IPS-15b (cell line): ENCODE results near the gene TTC21A.

Source experiments
- H3K27me3 ChIP-seq: one replicate; pipeline ENCODE4 v1.6.1; 2013; ENCODE audit warnings: low read length; ENCODE audit not compliant: control insufficient read depth, insufficient read depth
- H3K36me3 ChIP-seq: one replicate; pipeline ENCODE4 v1.6.1; 2013; ENCODE audit warnings: low read length; ENCODE audit not compliant: control insufficient read depth, insufficient read depth
- H3K4me1 ChIP-seq: one replicate; pipeline ENCODE4 v1.6.1; 2013; ENCODE audit warnings: mild to moderate bottlenecking, low read length; ENCODE audit not compliant: control insufficient read depth, insufficient read depth
- H3K4me3 ChIP-seq: one replicate; pipeline ENCODE4 v1.5.1; 2013; ENCODE audit warnings: low read depth, low read length
- H3K9ac ChIP-seq: one replicate; pipeline ENCODE4 v1.6.1; 2013; ENCODE audit warnings: low read depth, mild to moderate bottlenecking, low read length
- H3K9me3 ChIP-seq: one replicate; pipeline ENCODE4 v1.6.1; 2013; ENCODE audit warnings: mild to moderate bottlenecking, low read length; ENCODE audit not compliant: control insufficient read depth, insufficient read depth

Gene TTC21A

DNA sequence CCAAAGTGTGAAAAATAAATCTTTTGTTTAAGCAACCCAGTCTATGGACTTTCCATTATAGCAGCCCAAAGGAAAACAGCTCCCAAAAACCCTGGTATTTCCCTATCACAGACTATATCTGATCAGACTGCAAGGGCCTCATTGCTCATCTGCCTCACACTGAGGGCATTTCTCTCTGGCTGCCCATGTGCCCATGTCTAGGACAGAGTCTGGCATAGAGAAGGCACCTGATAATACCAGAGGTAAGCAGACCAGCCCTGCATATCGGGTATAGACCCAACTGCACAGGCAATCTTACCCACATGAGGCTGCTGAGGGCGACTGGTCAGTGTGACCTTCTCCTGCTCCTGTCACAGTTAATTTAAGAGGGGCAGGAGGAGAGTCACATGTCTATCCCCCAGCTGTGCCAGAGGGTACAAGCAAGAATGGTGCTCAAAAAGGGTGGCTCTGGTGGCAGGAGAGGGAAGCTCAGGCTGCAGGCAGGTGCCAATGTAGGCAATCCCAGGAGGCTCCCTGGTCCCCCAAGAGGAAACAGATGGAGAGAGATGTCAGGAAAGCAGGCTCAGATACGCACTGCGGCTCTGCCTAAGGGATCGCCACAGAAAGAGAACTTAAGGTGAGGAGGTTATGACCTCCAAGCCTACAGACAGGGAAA, 42.8 kb downstream of the TTC21A start:
- H3K9ac ChIP-seq = no peak overlapping the region
- no peak overlapping the region for H3K4me3 ChIP-seq

DNA sequence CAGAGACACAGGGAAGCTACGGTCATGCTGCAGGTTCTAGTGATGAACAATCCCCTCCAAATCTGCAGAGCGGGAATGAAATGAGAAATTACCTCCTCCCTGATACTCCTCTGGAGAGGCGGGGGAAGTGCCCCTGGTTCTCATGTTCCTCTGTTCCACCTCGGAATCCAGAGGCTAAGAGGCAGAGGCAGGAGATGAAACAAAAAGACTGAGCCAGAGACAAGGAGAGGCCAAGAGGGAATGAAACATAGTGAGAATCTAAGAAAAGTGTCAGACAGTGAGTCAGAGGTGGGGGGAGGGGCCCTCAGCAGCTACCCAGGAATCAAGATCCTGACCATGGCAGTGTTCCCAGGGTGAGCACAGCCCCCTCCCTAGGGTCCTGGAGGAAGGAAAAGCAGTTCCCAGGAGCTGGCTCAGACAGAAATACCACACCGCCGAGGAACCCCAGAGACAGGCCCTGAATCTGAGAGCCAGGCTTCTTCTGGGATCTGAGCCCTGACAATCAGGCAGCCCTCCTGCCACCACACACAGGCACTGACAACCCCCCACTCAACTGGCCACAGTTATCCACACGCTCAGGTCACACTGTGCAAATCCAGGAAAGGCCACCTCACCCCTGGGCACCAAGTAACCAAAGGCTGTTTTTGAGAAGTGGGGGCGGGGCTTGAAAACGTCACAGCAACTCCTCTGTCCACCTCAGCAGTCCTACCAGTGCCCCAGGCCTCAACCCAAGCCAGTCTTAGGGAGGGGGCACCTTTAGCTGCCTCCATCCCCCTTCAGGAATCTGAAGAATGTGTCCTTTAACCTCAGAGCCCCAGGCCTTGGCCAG, 43.5 kb downstream of the TTC21A start:
- peaks cover 52% of the 10 kb centered on the region for H3K4me1 ChIP-seq

More for the DNA sequence above, 42.8 kb downstream of the TTC21A start:
- Histone ChIP-seq H3K4me1 (peaks cover 48% of the 10 kb centered on the region), H3K27me3 (no peaks in the 10 kb centered on the region), H3K9me3 (no peaks in the 10 kb centered on the region), H3K36me3 (peaks cover 11% of the 10 kb centered on the region)

DNA sequence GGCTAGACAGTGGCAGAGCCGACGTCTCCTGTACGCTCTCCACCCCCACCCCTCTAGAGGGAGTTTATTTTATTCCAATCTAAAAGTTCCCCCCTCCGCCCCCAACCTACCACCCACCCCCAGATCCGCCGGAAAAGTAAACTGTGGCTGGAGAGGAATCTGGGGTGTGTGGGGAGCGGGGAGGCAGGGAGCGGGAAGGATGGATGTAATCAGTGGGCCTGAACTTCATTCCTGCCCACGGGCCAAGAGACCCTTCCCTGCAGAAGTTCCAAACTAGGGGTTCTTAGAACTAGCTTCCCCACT, 46.4 kb downstream of the TTC21A start:
- Histone ChIP-seq H3K4me3 (peak overlapping the region; percentile 86), H3K4me1 (peaks cover 36% of the 10 kb centered on the region), H3K9ac (peak overlapping the region; percentile 49), H3K9me3 (no peaks in the 10 kb centered on the region), H3K27me3 (no peaks in the 10 kb centered on the region), H3K36me3 (no peaks in the 10 kb centered on the region)

More for the DNA sequence above, 43.5 kb downstream of the TTC21A start:
- Histone ChIP-seq H3K9ac (peak overlapping the region; percentile 70), H3K4me3 (peak overlapping the region; percentile 69), H3K36me3 (peaks cover 9% of the 10 kb centered on the region), H3K27me3 (no peaks in the 10 kb centered on the region), H3K9me3 (no peaks in the 10 kb centered on the region)

DNA sequence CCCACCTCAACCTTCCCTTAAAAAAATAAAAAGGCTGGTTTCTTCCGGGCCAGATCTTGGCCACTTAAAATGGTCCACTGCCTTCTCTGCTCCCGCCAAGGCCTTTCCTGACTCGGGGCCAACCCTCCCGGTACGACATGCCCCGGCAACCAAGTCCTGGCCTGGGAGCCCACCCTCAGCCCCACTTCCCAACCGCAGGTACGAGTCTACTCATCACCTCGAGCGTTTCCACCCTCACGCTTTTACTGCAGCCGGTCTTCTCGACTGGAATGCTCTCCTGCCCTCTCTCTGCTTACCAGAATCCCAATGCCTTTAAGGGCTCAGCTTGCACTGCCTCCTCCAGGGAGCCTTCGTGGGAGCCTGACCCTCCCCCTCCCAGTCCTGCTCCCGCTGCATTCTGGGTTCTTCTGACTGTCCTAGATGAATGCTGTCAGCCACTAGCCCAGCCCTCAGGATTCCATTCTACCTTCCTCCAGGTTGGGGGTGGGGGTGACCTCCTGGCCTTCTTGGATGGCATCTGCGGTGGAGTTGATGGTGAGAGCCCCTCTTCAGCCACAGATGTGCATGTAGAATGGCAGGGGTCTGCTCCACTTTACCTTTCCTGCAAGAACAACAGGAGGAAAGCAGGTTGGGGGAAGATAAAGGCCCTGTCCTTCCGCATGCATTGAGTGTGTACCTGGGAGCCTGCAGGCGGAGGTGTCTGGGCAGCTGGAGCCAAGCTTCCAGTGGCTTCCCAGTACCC, 47.0 kb downstream of the TTC21A start:
- no peaks in the 10 kb centered on the region for H3K36me3 ChIP-seq
- peak overlapping the region; percentile 49 for H3K9ac ChIP-seq
- H3K9me3 ChIP-seq = no peaks in the 10 kb centered on the region
- H3K4me3 ChIP-seq = peak overlapping the region; percentile 86
- no peaks in the 10 kb centered on the region for H3K27me3 ChIP-seq
- peaks cover 32% of the 10 kb centered on the region for H3K4me1 ChIP-seq

DNA sequence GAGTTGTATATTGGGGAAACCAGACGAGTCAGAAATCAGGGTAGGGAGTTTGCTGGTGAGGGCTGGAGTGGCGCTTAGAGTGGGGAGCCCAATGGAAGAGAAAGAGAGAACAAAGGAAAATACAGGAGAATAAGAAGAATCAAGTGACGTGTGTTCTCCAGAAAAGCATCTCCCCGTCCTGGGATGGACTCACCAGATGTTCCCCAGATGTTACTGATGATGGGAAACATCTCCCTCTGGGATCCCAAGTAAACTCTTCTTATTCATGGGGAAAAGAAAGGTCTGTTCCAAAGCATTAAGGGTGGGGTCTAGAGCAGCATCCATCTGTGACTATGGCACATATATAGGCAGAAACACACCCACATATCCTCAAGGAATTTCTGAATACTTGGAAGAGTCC, 48.9 kb downstream of the TTC21A start:
- H3K36me3 ChIP-seq = no peaks in the 10 kb centered on the region
- no peak overlapping the region for H3K9ac ChIP-seq
- no peaks in the 10 kb centered on the region for H3K9me3 ChIP-seq
- H3K27me3 ChIP-seq = no peaks in the 10 kb centered on the region
- H3K4me3 ChIP-seq = no peak overlapping the region
- peaks cover 16% of the 10 kb centered on the region for H3K4me1 ChIP-seq

DNA sequence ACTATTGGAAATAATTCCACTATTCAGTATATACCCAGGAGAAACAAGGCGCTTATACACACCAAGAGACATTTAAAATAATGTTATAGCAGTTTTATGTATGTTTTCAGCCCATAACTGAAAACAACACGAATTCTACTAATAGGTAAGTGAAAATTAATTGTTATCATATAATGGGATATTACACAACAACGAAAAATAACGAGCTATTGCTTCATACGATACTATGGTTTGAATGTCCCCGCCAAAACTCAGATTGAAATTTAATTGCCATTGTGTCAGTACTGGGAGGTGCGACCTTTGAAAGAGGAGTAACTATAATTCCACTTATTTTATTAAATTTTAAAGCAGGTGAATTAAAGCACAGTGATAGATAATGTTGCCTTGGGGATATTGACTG, 49.9 kb downstream of the TTC21A start:
- Histone ChIP-seq H3K4me1 (peaks cover 11% of the 10 kb centered on the region), H3K9ac (no peak overlapping the region), H3K36me3 (no peaks in the 10 kb centered on the region), H3K9me3 (no peaks in the 10 kb centered on the region), H3K4me3 (no peak overlapping the region), H3K27me3 (no peaks in the 10 kb centered on the region)

DNA sequence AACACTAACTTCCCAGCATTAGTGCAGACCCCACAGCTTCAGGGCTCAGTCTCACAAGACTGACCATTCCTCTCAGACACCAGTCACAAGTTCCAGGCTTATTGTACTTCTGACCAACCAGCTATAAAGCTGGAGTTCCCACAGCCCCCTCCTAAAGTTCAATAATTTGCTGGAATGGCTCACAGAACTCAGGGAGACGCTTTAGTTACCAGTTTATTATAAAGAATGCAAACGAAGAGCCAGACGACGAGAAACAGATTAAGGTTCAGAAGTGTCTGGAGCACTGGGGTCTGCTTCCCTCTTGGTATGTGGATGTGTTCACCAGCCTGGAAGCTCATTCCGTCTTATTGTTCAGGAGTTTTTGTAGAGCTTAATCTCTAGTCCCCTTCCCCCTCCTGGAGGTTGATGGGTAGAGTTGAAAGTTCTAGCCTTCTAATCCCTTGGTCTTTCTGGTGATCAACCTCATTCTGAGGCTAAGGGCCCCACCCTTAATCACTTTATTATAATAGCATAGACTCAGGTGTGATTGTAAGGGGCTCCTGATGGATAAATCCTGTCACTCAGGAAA, 50.8 kb downstream of the TTC21A start:
- H3K4me1 ChIP-seq = peaks cover 11% of the 10 kb centered on the region
- H3K9ac ChIP-seq = no peak overlapping the region
- H3K27me3 ChIP-seq = no peaks in the 10 kb centered on the region
- H3K36me3 ChIP-seq = no peaks in the 10 kb centered on the region
- no peaks in the 10 kb centered on the region for H3K9me3 ChIP-seq
- H3K4me3 ChIP-seq = no peak overlapping the region

DNA sequence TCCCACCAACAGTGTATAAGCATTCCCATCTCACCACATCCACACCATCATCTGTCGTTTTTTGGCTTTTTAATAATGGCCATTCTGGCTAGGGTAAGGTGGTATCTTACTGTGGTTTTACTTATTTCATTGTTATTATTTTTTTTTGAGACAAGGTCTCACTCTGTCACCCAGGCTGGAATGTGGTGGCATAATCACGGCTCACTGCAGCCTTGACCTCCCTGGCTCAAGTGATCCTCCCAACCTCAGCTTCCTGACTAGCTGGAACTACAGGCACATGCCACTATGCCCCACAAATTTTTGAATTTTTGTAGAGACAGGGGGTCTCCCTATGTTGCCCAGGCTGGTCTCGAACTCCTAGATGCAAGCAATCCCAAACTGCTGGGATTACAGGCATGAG, 56.9 kb downstream of the TTC21A start:
- no peak overlapping the region for H3K4me3 ChIP-seq
- no peaks in the 10 kb centered on the region for H3K27me3 ChIP-seq
- H3K4me1 ChIP-seq = peaks cover 3% of the 10 kb centered on the region
- H3K36me3 ChIP-seq = no peaks in the 10 kb centered on the region
- no peak overlapping the region for H3K9ac ChIP-seq
- no peaks in the 10 kb centered on the region for H3K9me3 ChIP-seq

DNA sequence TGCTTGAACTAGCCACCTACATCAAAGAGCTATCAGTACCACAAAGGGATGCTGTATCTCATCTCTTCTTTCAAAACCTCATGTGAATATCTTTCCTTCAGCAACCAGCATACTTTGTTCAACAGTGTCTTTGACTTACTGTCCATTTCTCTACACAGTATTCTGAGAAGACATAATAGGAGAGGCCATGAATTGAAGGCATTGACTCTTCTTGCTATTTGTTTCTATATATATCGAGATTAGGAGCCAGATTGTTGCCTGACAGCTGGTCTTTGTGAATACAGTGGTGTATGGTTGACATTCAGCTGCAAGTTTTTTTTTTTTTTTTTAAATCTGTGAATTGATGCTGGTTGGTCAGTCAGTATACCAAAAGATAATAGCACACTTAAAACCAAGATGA, 58.0 kb downstream of the TTC21A start:
- no peaks in the 10 kb centered on the region for H3K27me3 ChIP-seq
- no peaks in the 10 kb centered on the region for H3K4me1 ChIP-seq
- H3K9me3 ChIP-seq = no peaks in the 10 kb centered on the region
- H3K4me3 ChIP-seq = no peak overlapping the region
- H3K9ac ChIP-seq = no peak overlapping the region
- H3K36me3 ChIP-seq = no peaks in the 10 kb centered on the region

DNA sequence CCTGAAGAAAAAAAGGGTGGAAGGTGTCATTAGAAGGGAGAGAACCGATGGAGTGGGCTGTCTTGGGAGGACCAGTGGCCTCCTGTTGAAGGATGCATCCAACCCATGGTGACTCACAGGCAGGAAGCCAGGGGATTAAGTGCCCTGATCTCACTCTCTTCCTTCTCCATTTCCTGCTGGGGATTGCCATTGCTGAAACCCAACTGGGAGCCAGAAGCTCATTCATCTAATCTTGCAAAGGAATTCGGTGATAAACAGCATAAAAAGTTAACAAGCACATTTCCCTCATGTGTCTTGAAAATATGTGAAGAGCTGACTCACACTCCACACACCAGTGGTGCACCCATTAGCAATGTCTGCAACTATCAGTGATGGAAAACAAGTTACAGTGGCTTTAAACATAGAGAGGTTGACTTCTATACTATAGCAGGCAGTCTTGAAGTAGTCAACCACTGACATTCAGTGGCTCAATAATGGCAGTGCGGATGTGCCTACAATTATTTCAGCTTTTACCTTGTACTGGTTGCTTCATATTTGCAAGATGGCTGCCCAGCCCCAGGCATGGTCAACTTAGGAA, 58.7 kb downstream of the TTC21A start:
- no peak overlapping the region for H3K9ac ChIP-seq

DNA sequence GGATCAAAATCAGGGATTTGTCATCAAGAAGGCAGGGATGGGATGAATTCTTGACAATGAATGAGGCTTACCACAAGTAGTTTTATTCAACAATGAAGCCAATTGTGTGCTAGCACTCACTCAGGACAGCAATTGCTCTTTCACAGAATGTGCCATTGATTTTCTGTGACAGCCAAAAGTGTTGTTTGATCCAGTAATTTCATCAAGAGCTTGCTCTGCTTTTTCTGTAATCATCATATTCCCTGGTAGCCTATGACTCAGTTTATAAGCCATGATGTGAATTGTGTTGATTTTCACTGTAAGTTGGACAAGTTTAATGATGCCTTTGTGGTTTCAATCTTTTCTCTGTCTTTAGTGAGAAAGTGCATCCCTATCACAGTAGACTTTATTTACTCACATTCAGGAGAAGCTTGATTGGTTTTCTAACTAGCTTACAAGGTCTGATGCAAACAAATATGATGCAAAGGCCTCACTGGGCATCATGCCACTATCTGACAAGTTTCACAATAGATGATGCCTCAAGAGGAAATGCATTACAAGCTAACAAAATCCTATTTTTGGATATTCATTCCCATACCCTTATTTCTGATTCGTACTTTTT, 59.6 kb downstream of the TTC21A start:
- Histone ChIP-seq H3K9me3 (no peaks in the 10 kb centered on the region), H3K4me1 (no peaks in the 10 kb centered on the region), H3K9ac (no peak overlapping the region), H3K4me3 (no peak overlapping the region), H3K27me3 (no peaks in the 10 kb centered on the region), H3K36me3 (no peaks in the 10 kb centered on the region)

More for the DNA sequence above, 58.7 kb downstream of the TTC21A start:
- H3K9me3 ChIP-seq = no peaks in the 10 kb centered on the region
- H3K4me3 ChIP-seq = no peak overlapping the region
- H3K36me3 ChIP-seq = no peaks in the 10 kb centered on the region
- no peaks in the 10 kb centered on the region for H3K4me1 ChIP-seq
- no peaks in the 10 kb centered on the region for H3K27me3 ChIP-seq
